ENCODE data around the gene EFNA4.

The EFNA4 gene

GRCh38 chr1:155075535-155075934 is 12.0 kb downstream of the EFNA4 start:
- no peak for TF ChIP-seq CTCF (IDR thresholded peaks at IDR 0.05)

- TF ChIP-seq CTCF (IDR thresholded peaks at IDR 0.05), result no peak
Measured at GRCh38 chr1:155076371-155076770, 12.8 kb downstream of the EFNA4 start.

GRCh38 chr1:155077346-155077745 is 13.8 kb downstream of the EFNA4 start:
- TF ChIP-seq CTCF (IDR thresholded peaks at IDR 0.05), result no peak

GRCh38 chr1:155077758-155078445 is 14.4 kb downstream of the EFNA4 start:
- no peak for TF ChIP-seq CTCF (IDR thresholded peaks at IDR 0.05)

GRCh38 chr1:155078469-155079209 is 15.1 kb downstream of the EFNA4 start, which contains the start of gene EFNA3:
TSS of gene EFNA3 (plus strand) at chr1:155078837. CDS start at chr1:155078942, 105 bp downstream.
- no peak for TF ChIP-seq CTCF (IDR thresholded peaks at IDR 0.05)

GRCh38 chr1:155079210-155079486 is 15.6 kb downstream of the EFNA4 start:
- no peak for TF ChIP-seq CTCF (IDR thresholded peaks at IDR 0.05)

- TF ChIP-seq CTCF (IDR thresholded peaks at IDR 0.05), result no peak
Measured at GRCh38 chr1:155079487-155080311, 16.2 kb downstream of the EFNA4 start.

Data from LNCAP (cell line).